Measurements from ENCODE around the gene SLC4A9. TPM values are rescaled to one million over a fixed set of nuclear protein-coding genes. Genes with fewer than 3 reads are reported as not detected.

The SLC4A9 gene
- total and polyA plus RNA-seq, 2 donors (not counting 3 experiments of a cell fraction or from before 2014, with no cell fraction given) = not detected

DNA sequence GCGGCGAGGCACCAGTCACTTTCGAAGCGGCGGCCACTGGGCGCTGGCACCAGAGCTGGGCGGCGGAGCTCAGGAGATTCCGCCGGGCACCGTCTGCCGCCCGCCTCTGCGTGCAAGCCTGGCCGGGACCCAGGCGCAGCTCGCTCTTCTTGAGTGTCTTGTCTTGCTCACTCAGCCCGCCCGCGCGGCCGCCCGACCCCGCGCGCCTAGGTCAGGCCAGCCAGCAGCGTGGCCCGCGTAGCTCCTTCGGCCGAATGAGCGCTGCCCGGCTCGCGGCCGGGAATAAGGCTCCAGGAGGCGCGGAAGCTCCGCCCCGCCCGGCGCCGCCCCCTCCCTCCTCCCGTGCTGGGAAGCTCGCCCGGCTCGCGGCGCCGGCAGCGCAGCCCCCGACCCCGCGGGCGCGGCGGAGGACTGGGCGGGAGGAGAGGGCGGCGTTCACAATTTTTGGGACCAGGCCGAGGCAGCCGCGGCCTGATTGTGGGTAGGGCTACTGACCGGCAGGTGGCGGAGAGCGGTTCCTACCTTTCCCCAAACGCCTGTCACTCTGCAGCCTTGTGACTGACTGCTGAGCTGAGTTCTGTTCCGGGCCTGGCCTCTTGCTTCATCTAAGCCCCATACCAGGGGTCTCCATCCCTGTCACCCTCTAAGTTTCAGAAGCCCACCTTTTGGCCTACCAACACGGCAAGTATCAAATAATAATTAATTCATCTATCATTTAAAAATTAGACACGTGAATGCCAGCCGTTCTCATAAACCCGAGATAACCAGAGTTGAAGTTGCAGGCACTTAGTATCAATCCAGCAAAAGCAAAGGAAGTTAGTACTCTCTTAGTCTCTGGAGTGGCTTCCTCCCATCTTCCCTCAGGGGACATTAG is 13.4 kb upstream of the SLC4A9 start, which contains the start of gene HBEGF:
HBEGF (minus strand) TSS at position 256 of the 874 bp plus-strand sequence. CDS start 275 bp downstream, outside the sequence.
- Histone ChIP-seq H3K27ac (ENCODE audit: insufficient read depth, low read depth, low read length) (peak within 1 kb of the TSS; percentile 81), H3K4me1 (ENCODE audit: control insufficient read depth, extremely low read depth, insufficient read depth, low read length) (peaks cover 54% of the 10 kb centered on the region), H3K4me2 (ENCODE audit: insufficient read depth, low read length) (peak within 1 kb of the TSS; percentile 92), H3K4me3 (replicated peaks in 1 of 3; ENCODE audit: insufficient read depth in 1 of 3, low read depth in 1 of 3, low read length in 3 of 3) (peak within 1 kb of the TSS; percentile 72 to 86 (median 81)), H3K9me3 (replicated peaks; ENCODE audit: control insufficient read depth, insufficient read depth, low read length) (no peaks in the 10 kb centered on the region), H3K9ac (replicated peaks; ENCODE audit: extremely low read depth, insufficient read depth, low read length) (peak within 1 kb of the TSS; percentile 85), H3K27me3 (ENCODE audit: control insufficient read depth in 2 of 2, insufficient read depth in 2 of 2, low read length in 2 of 2) (no peaks in the 10 kb centered on the region), H4K20me1 (replicated peaks; ENCODE audit: control insufficient read depth, extremely low read depth, insufficient read depth, low read length) (no peaks in the 10 kb centered on the region), H3K79me2 (ENCODE audit: control insufficient read depth, insufficient read depth, low read length) (peaks cover 45% of the 10 kb centered on the region), H3K36me3 (ENCODE audit: control insufficient read depth in 2 of 2, extremely low read depth in 1 of 2, insufficient read depth in 2 of 2, low read length in 2 of 2) (peaks cover 3 to 6% of the 10 kb centered on the region in 2 experiments), H2AFZ (ENCODE audit: low read depth, low read length) (peak within 1 kb of the TSS; percentile 85), H3K9me1 (replicated peaks; ENCODE audit: control insufficient read depth, extremely low read depth, insufficient read depth, low read length) (no peaks in the 10 kb centered on the region)
- CTCF ChIA-PET = interaction anchor here (0.8 to 16.7 kb wide), 42 partner anchors 8 to 559 kb away, joined by 3 to 1214 read pairs (median 5); partner anchors contain the start of gene PFDN1
- TF ChIP-seq POLR2A (IDR thresholded peaks at IDR 0.05; ENCODE audit: low read depth, low read length) (peak; percentile 98), POLR2AphosphoS5 (IDR thresholded peaks at IDR 0.05; ENCODE audit: insufficient read depth, low read depth, low read length) (peak; percentile 99), MYC (IDR thresholded peaks at IDR 0.05; ENCODE audit: low read depth, low read length) (no peak)
- TF ChIP-seq, protein P1, sequence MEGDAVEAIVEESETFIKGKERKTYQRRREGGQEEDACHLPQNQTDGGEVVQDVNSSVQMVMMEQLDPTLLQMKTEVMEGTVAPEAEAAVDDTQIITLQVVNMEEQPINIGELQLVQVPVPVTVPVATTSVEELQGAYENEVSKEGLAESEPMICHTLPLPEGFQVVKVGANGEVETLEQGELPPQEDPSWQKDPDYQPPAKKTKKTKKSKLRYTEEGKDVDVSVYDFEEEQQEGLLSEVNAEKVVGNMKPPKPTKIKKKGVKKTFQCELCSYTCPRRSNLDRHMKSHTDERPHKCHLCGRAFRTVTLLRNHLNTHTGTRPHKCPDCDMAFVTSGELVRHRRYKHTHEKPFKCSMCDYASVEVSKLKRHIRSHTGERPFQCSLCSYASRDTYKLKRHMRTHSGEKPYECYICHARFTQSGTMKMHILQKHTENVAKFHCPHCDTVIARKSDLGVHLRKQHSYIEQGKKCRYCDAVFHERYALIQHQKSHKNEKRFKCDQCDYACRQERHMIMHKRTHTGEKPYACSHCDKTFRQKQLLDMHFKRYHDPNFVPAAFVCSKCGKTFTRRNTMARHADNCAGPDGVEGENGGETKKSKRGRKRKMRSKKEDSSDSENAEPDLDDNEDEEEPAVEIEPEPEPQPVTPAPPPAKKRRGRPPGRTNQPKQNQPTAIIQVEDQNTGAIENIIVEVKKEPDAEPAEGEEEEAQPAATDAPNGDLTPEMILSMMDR (IDR thresholded peaks at IDR 0.05; ENCODE audit: extremely low read depth in 1 of 2, insufficient read depth in 1 of 2, low read depth in 1 of 2, low read length in 2 of 2) = peak; percentile 21 to 41
- dilution Hi-C loops (cut with MboI; ENCODE audit: extremely low pct_ligation_motif_present, low sequenced_read_pairs) = no loop called here
- DNase-seq (ENCODE audit: low read depth, low spot score) (peak; percentile 84), FAIRE-seq (peak; percentile 83)
- intact Hi-C loops (cut with micrococcal nuclease) = loop anchor here (1.0 kb wide), 6 partner anchors 23 to 102 kb away; partner anchors contain the start of gene PFDN1
- POLR2A ChIA-PET = interaction anchor here (0.6 to 3.5 kb wide), 27 partner anchors 8 to 301 kb away, joined by 3 to 112 read pairs (median 6); partner anchors contain the start of genes ANKHD1, IK, NDUFA2 and PFDN1
- BruUV-seq (replicated peaks) = TSS peak; percentile 3
